HL-60 (cell line): ENCODE measurements around the gene TOMM20.
"Not testable (repeated sequence)": the region's sequence is repeated elsewhere in the genome, so short reads cannot be mapped to it uniquely, and the experiment has no call there.

Experiments
- DNase-seq, 2 experiments: peaks; one replicate each; pipeline ENCODE4 v3.0.0-alpha.2; 2010 to 2020; ENCODE audit warnings: low read depth in 1 of 2, low spot score in 1 of 2
- H3K27ac ChIP-seq: fragments of 250-450 bp; sonication (Bioruptor Pico); replicated peaks from 2 replicates; pipeline ENCODE4 v1.5.1; 2020; ENCODE audit warnings: mild to moderate bottlenecking, moderate library complexity
- H3K27me3 ChIP-seq: fragments of 250-450 bp; sonication (Bioruptor Pico); 2 replicates; pipeline ENCODE4 v1.5.1; 2021; ENCODE audit warnings: mild to moderate bottlenecking, moderate library complexity; ENCODE audit not compliant: insufficient read depth, poor library complexity, severe bottlenecking
- H3K4me3 ChIP-seq: replicated peaks from 2 replicates; pipeline ENCODE4 v1.5.1; 2011; ENCODE audit warnings: mild to moderate bottlenecking, control low read depth, low read length; ENCODE audit not compliant: insufficient read depth
- CTCF ChIP-seq: IDR thresholded peaks from one replicate; pipeline ENCODE4 v1.5.1; 2011; ENCODE audit warnings: low read length, control low read depth, inconsistent platforms; ENCODE audit not compliant: insufficient read depth
- GABPA ChIP-seq: IDR thresholded peaks from 2 replicates; pipeline ENCODE4 v1.6.1; 2012; ENCODE audit warnings: low read depth
- POLR2AphosphoS5 ChIP-seq: IDR thresholded peaks from 2 replicates; pipeline ENCODE4 v1.6.1; 2012; ENCODE audit warnings: low read depth
- REST ChIP-seq: IDR thresholded peaks from 2 replicates; pipeline ENCODE4 v1.6.1; 2012; ENCODE audit warnings: low read depth; ENCODE audit not compliant: insufficient replicate concordance
- SPI1 ChIP-seq: IDR thresholded peaks from 2 replicates; pipeline ENCODE4 v1.6.1; 2012; ENCODE audit warnings: low read depth, mild to moderate bottlenecking, borderline replicate concordance

Gene TOMM20

GRCh38 chr1:235098547-235098946, 30.1 kb downstream of the TOMM20 start:
- DNase-seq, result no peak
- TF ChIP-seq GABPA (no peak), POLR2AphosphoS5 (no peak), REST (no peak), CTCF (no peak), SPI1 (no peak)
- no peaks in the 10 kb centered on the region for H3K27me3 ChIP-seq
- no peak overlapping the region for H3K27ac ChIP-seq
- H3K4me3 ChIP-seq, result no peak overlapping the region

GRCh38 chr1:235097501-235097900, 31.1 kb downstream of the TOMM20 start:
- not testable (repeated sequence) for DNase-seq, H3K27me3 ChIP-seq, H3K4me3 ChIP-seq, H3K27ac ChIP-seq

- DNase-seq, result no peak
- Histone ChIP-seq H3K4me3 (no peak overlapping the region), H3K27ac (no peak overlapping the region), H3K27me3 (no peaks in the 10 kb centered on the region)
- TF ChIP-seq GABPA (no peak), SPI1 (no peak), CTCF (no peak), REST (no peak), POLR2AphosphoS5 (no peak)
Measured at GRCh38 chr1:235095938-235096562, 32.6 kb downstream of the TOMM20 start.

- Histone ChIP-seq H3K27ac (no peak overlapping the region), H3K4me3 (no peak overlapping the region), H3K27me3 (no peaks in the 10 kb centered on the region)
- TF ChIP-seq GABPA (no peak), SPI1 (no peak), REST (no peak), POLR2AphosphoS5 (no peak), CTCF (peak; percentile 96)
- peak in 1 of 2 experiments; percentile 74 for DNase-seq
Measured at GRCh38 chr1:235093696-235094592, 34.7 kb downstream of the TOMM20 start.
